NCI-H1092 (cell line): ENCODE data around the gene PLB1.

Source experiments
- DNase-seq: peaks from one replicate; lab custom pipeline; 2025; lab: John Stamatoyannopoulos, UW

PLB1 gene

GRCh38 chr2:28495551-28496250, at the start of gene PLB1:
Gene PLB1 (plus strand): TSS chr2:28496060. CDS start chr2:28496115, 55 bp downstream.
- no peak for DNase-seq

- DNase-seq = no peak
Measured at GRCh38 chr2:28446531-28446930, 49.3 kb upstream of the PLB1 start.

GRCh38 chr2:28447086-28447485, 48.8 kb upstream of the PLB1 start:
- no peak for DNase-seq

GRCh38 chr2:28447943-28448792, 47.7 kb upstream of the PLB1 start:
- DNase-seq = no peak

GRCh38 chr2:28448793-28449100, 47.1 kb upstream of the PLB1 start:
- DNase-seq = no peak

GRCh38 chr2:28449126-28449487, 46.8 kb upstream of the PLB1 start:
- no peak for DNase-seq

- DNase-seq = no peak
Measured at GRCh38 chr2:28449488-28450395, 46.1 kb upstream of the PLB1 start.

- no peak for DNase-seq
Measured at GRCh38 chr2:28450901-28451565, 44.8 kb upstream of the PLB1 start.

GRCh38 chr2:28451793-28452533, 43.9 kb upstream of the PLB1 start:
- DNase-seq = no peak

- no peak for DNase-seq
Measured at GRCh38 chr2:28452534-28453081, 43.3 kb upstream of the PLB1 start.

- no peak for DNase-seq
Measured at GRCh38 chr2:28453396-28453795, 42.5 kb upstream of the PLB1 start.

- DNase-seq = no peak
Measured at GRCh38 chr2:28454016-28454930, 41.6 kb upstream of the PLB1 start.

GRCh38 chr2:28457237-28457636, 38.6 kb upstream of the PLB1 start:
- DNase-seq = no peak

- DNase-seq = no peak
Measured at GRCh38 chr2:28461056-28461455, 34.8 kb upstream of the PLB1 start.

- no peak for DNase-seq
Measured at GRCh38 chr2:28462122-28462521, 33.7 kb upstream of the PLB1 start.

GRCh38 chr2:28463211-28463816, 32.5 kb upstream of the PLB1 start:
- no peak for DNase-seq

GRCh38 chr2:28463893-28464292, 32.0 kb upstream of the PLB1 start:
- DNase-seq = no peak

GRCh38 chr2:28465148-28465885, 30.5 kb upstream of the PLB1 start:
- no peak for DNase-seq

- DNase-seq = no peak
Measured at GRCh38 chr2:28469304-28469703, 26.6 kb upstream of the PLB1 start.
